CD14-positive monocyte (primary cell): ENCODE data around the gene TMSB15A. TPM values are rescaled to one million over a fixed set of nuclear protein-coding genes. Genes with fewer than 3 reads are reported as not detected.
"Not testable (repeated sequence)": the region's sequence is repeated elsewhere in the genome, so short reads cannot be mapped to it uniquely, and the experiment has no call there.

Source experiments
- DNase-seq, 3 donors: peaks; one replicate each; pipeline ENCODE4 v3.0.0-alpha.2; 2011 to 2022
- H2AFZ ChIP-seq: 2 replicates; pipeline ENCODE4 v1.6.0; 2012; ENCODE audit warnings: mild to moderate bottlenecking, low read depth, low read length, inconsistent platforms; ENCODE audit not compliant: insufficient read depth, poor library complexity, severe bottlenecking
- H3K27ac ChIP-seq, 2 donors: 1 replicate in 1 of 2; 2 replicates in 1 of 2; pipeline ENCODE4 v1.5.1; 2012 to 2013; ENCODE audit warnings: low read length in 2 of 2, control low read depth in 1 of 2, inconsistent platforms in 1 of 2, low read depth in 1 of 2, mild to moderate bottlenecking in 1 of 2
- H3K27me3 ChIP-seq, 2 donors: one replicate each; pipeline versions ENCODE4 v1.6.0 to v1.6.1; 2011 to 2013; ENCODE audit warnings: low read length in 2 of 2; ENCODE audit not compliant: control insufficient read depth in 2 of 2, insufficient read depth in 2 of 2
- H3K36me3 ChIP-seq, 2 donors: replicated peaks in 1 of 2; 1 replicate in 1 of 2; 2 replicates in 1 of 2; pipeline versions ENCODE4 v1.5.1 to v1.6.1; 2012 to 2013; ENCODE audit warnings: low read length in 2 of 2, control low read depth in 1 of 2, inconsistent platforms in 1 of 2, mild to moderate bottlenecking in 1 of 2; ENCODE audit not compliant: insufficient read depth in 2 of 2, control insufficient read depth in 1 of 2
- H3K4me1 ChIP-seq, 2 donors: 1 replicate in 1 of 2; 2 replicates in 1 of 2; pipeline versions ENCODE4 v1.5.1 to v1.6.1; 2012 to 2013; ENCODE audit warnings: low read length in 2 of 2, control low read depth in 1 of 2, inconsistent platforms in 1 of 2, mild to moderate bottlenecking in 1 of 2, moderate library complexity in 1 of 2; ENCODE audit not compliant: insufficient read depth in 2 of 2, control insufficient read depth in 1 of 2
- H3K4me2 ChIP-seq: replicated peaks from 2 replicates; pipeline ENCODE3; 2012; ENCODE audit warnings: low read length, moderate library complexity, mild to moderate bottlenecking; ENCODE audit not compliant: poor library complexity, severe bottlenecking; ENCODE audit errors: extremely low read depth
- H3K4me3 ChIP-seq, 3 experiments: fragments of 200-600 bp in 1 of 3; sonication (generic) in 1 of 3; replicated peaks in 1 of 3; 1 replicate in 2 of 3; 2 replicates in 1 of 3; pipeline ENCODE4 v1.5.1; 2011 to 2013; ENCODE audit warnings: low read length in 3 of 3, mild to moderate bottlenecking in 3 of 3, control low read depth in 2 of 3, low read depth in 2 of 3, inconsistent platforms in 1 of 3, moderate library complexity in 1 of 3
- H3K79me2 ChIP-seq: 2 replicates; pipeline ENCODE4 v1.6.0; 2012; ENCODE audit warnings: mild to moderate bottlenecking, control low read depth, inconsistent platforms, low read length, moderate library complexity; ENCODE audit not compliant: insufficient read depth
- H3K9ac ChIP-seq: 2 replicates; pipeline ENCODE4 v1.6.0; 2017; ENCODE audit warnings: low read length, mild to moderate bottlenecking; ENCODE audit not compliant: insufficient read depth, poor library complexity, severe bottlenecking
- H3K9me3 ChIP-seq, 2 donors: replicated peaks in 1 of 2; 1 replicate in 1 of 2; 2 replicates in 1 of 2; pipeline versions ENCODE4 v1.5.1 to v1.6.1; 2012 to 2013; ENCODE audit warnings: low read length in 2 of 2, control low read depth in 1 of 2; ENCODE audit not compliant: control insufficient read depth in 1 of 2, insufficient read depth in 1 of 2
- H4K20me1 ChIP-seq: 2 replicates; pipeline ENCODE4 v1.6.0; 2012; ENCODE audit warnings: mild to moderate bottlenecking, low read length, control low read depth, moderate library complexity; ENCODE audit not compliant: insufficient read depth
- H3K27ac Mint-ChIP-seq, 7 donors: one replicate each; pipeline ENCODE4 v1.8.0; 2020; ENCODE audit warnings: mild to moderate bottlenecking in 7 of 7, mixed read lengths in 7 of 7, moderate library complexity in 6 of 7, inconsistent platforms in 2 of 7
- H3K27me3 Mint-ChIP-seq, 3 donors: one replicate each; pipeline ENCODE4 v1.8.0; 2021 to 2022; ENCODE audit warnings: low read depth in 3 of 3, mild to moderate bottlenecking in 3 of 3, mixed read lengths in 3 of 3, moderate library complexity in 3 of 3, inconsistent platforms in 1 of 3
- H3K36me3 Mint-ChIP-seq, 2 donors: one replicate each; pipeline ENCODE4 v1.8.0; 2020; ENCODE audit warnings: mixed read lengths in 2 of 2, inconsistent platforms in 1 of 2, mild to moderate bottlenecking in 1 of 2
- H3K4me1 Mint-ChIP-seq: one replicate; pipeline ENCODE4 v1.8.0; 2020; ENCODE audit warnings: mild to moderate bottlenecking, mixed read lengths
- H3K4me3 Mint-ChIP-seq, 2 donors: one replicate each; pipeline ENCODE4 v1.8.0; 2020; ENCODE audit warnings: mild to moderate bottlenecking in 2 of 2, mixed read lengths in 2 of 2, moderate library complexity in 1 of 2
- H3K9me3 Mint-ChIP-seq, 7 donors: one replicate each; pipeline ENCODE4 v1.8.0; 2020 to 2022; ENCODE audit warnings: mixed read lengths in 7 of 7, mild to moderate bottlenecking in 6 of 7, moderate library complexity in 6 of 7, inconsistent platforms in 2 of 7
- CTCF ChIP-seq: fragments of 200-600 bp; IDR thresholded peaks from one replicate; pipeline ENCODE4 v1.8.0; 2022; ENCODE audit warnings: antibody characterized with exemption, mild to moderate bottlenecking
- WGBS: methylation state at CpG from one replicate; pipeline ENCODE4 v1.1.5; 2013; ENCODE audit warnings: missing lambda C conversion rate; ENCODE audit not compliant: insufficient coverage; 5-methylcytosine and 5-hydroxymethylcytosine counted together
- intact Hi-C, 2 donors: fragments of 100-400 bp; cut with micrococcal nuclease; formaldehyde crosslinking; loops; one replicate each; pipeline versions ENCODE4 v1.15.0 to v1.15.1; 2023
- polyA plus RNA-seq, 3 donors: library from polyadenylated mRNA; depleted of rRNA in 1 of 3; unstranded in 2 of 3; stranded (reverse) in 1 of 3; fragments of 300-500 nt in 2 of 3; fragments of >200 nt in 1 of 3; fragmentation: Illumina TruSeq in 2 of 3; gene quantifications; 1 replicate in 2 of 3; 2 replicates in 1 of 3; pipeline ENCODE4 v1.2.3, GENCODE V29; 2012 to 2021

The TMSB15A gene
- polyA plus RNA-seq, 3 donors: not detected

- Histone ChIP-seq H3K27ac (no peak overlapping the region), H3K9ac (no peak overlapping the region), H3K4me2 (no peak overlapping the region), H3K9me3 (no peaks in the 10 kb centered on the region), H3K36me3 (no peaks in the 10 kb centered on the region), H3K27me3 (peaks cover 0 to 14% of the 10 kb centered on the region in 2 donors), H3K4me1 (no peaks in the 10 kb centered on the region), H4K20me1 (no peaks in the 10 kb centered on the region), H2AFZ (no peak overlapping the region), H3K4me3 (no peak overlapping the region), H3K79me2 (no peaks in the 10 kb centered on the region)
- peaks cover 0 to 12% (median 2%) of the 10 kb centered on the region in 7 donors for H3K9me3 Mint-ChIP-seq
- no peak for TF ChIP-seq CTCF
- no peak overlapping the region for H3K4me3 Mint-ChIP-seq
- H3K4me1 Mint-ChIP-seq: peaks cover 5% of the 10 kb centered on the region
- H3K36me3 Mint-ChIP-seq: peaks cover 0 to 2% of the 10 kb centered on the region in 2 donors
- DNase-seq: no peak
- H3K27ac Mint-ChIP-seq: no peak overlapping the region
- 98% methylated on average over 16 of the region's 23 CpGs for WGBS
- intact Hi-C loops: no loop called here
- H3K27me3 Mint-ChIP-seq: peaks cover 12 to 20% (median 17%) of the 10 kb centered on the region in 3 donors
These were observed 31.7 kb upstream of the TMSB15A start for GRCh38 chrX:102548231-102548630.

- peaks cover 5% of the 10 kb centered on the region for H3K4me1 Mint-ChIP-seq
- H3K79me2 ChIP-seq: no peaks in the 10 kb centered on the region
- H3K27me3 Mint-ChIP-seq: peaks cover 10 to 20% (median 17%) of the 10 kb centered on the region in 3 donors
- no peaks in the 10 kb centered on the region for H4K20me1 ChIP-seq
- H3K9ac ChIP-seq: no peak overlapping the region
- H3K4me3 Mint-ChIP-seq: peak overlapping the region; percentile 34 to 72
- H3K27ac ChIP-seq: no peak overlapping the region
- H3K4me2 ChIP-seq: no peak overlapping the region
- peaks cover 0 to 2% of the 10 kb centered on the region in 2 donors for H3K36me3 Mint-ChIP-seq
- no peaks in the 10 kb centered on the region for H3K4me1 ChIP-seq
- no peaks in the 10 kb centered on the region for H3K9me3 ChIP-seq
- peaks cover 2 to 14% of the 10 kb centered on the region in 2 donors for H3K27me3 ChIP-seq
- H3K36me3 ChIP-seq: no peaks in the 10 kb centered on the region
- DNase-seq: no peak
- 27% methylated on average over 13 of the region's 35 CpGs for WGBS
- H3K4me3 ChIP-seq: no peak overlapping the region
- no peak for TF ChIP-seq CTCF
- peaks cover 0 to 9% (median 2%) of the 10 kb centered on the region in 7 donors for H3K9me3 Mint-ChIP-seq
- intact Hi-C loops: no loop called here
- peak overlapping the region; percentile 36 for H2AFZ ChIP-seq
- no peak overlapping the region for H3K27ac Mint-ChIP-seq
These were observed 30.4 kb upstream of the TMSB15A start for GRCh38 chrX:102546828-102547493.

GRCh38 chrX:102546175-102546574 lies 29.6 kb upstream of the TMSB15A start:
- WGBS: 100% methylated on average over 2 of the region's 5 CpGs
- H3K27me3 Mint-ChIP-seq: peaks cover 10 to 20% (median 17%) of the 10 kb centered on the region in 3 donors
- H3K27ac Mint-ChIP-seq: not testable (repeated sequence)

More at GRCh38 chrX:102546175-102546574, 29.6 kb upstream of the TMSB15A start:
- DNase-seq, H3K9me3 Mint-ChIP-seq, H3K36me3 ChIP-seq, H3K36me3 Mint-ChIP-seq, H3K9me3 ChIP-seq, H3K4me1 Mint-ChIP-seq, H2AFZ ChIP-seq, H4K20me1 ChIP-seq, H3K4me1 ChIP-seq, H3K9ac ChIP-seq, H3K4me3 ChIP-seq, H3K27ac ChIP-seq, intact Hi-C loops, H3K79me2 ChIP-seq, H3K4me2 ChIP-seq: not testable (repeated sequence)
- H3K4me3 Mint-ChIP-seq: peak overlapping the region in 1 of 2 donors; percentile 72
- peaks cover 2 to 14% of the 10 kb centered on the region in 2 donors for H3K27me3 ChIP-seq
